Skin of body (tissue), 2 donors: ENCODE results near the gene BRF1. TPM values are rescaled to one million over a fixed set of nuclear protein-coding genes. Genes with fewer than 3 reads are reported as not detected.
"Not testable (repeated sequence)": the region's sequence is repeated elsewhere in the genome, so short reads cannot be mapped to it uniquely, and the experiment has no call there.

Experiments used
- DNase-seq: peaks from one replicate; lab custom pipeline; 2025; lab: John Stamatoyannopoulos, UW
- total RNA-seq: library from RNA; depleted of rRNA; stranded (reverse); fragments of >200 nt; gene quantifications from one replicate; pipeline ENCODE4 v1.2.3, GENCODE V29; 2014

BRF1 gene
- total RNA-seq, 1 donor from 2014 or later: 33.0 TPM

- no peak for DNase-seq
These were observed 7.7 kb downstream of the BRF1 start for GRCh38 chr14:105292826-105293711.

- DNase-seq: no peak
These were observed 10.0 kb downstream of the BRF1 start for GRCh38 chr14:105290621-105291346.

GRCh38 chr14:105288936-105289335 is 11.9 kb downstream of the BRF1 start:
- DNase-seq: not testable (repeated sequence)

GRCh38 chr14:105287249-105288102 is 13.3 kb downstream of the BRF1 start:
- no peak for DNase-seq

GRCh38 chr14:105286759-105287144 is 14.0 kb downstream of the BRF1 start:
- DNase-seq: no peak

- DNase-seq: no peak
These were observed 15.6 kb downstream of the BRF1 start for GRCh38 chr14:105285174-105285573.

- DNase-seq: no peak
These were observed 16.9 kb downstream of the BRF1 start for GRCh38 chr14:105283899-105284298.

- DNase-seq: no peak
These were observed 17.8 kb downstream of the BRF1 start for GRCh38 chr14:105283028-105283427.

GRCh38 chr14:105282098-105282725 is 18.6 kb downstream of the BRF1 start:
- DNase-seq: no peak

- peak; percentile 49 for DNase-seq
These were observed 19.3 kb downstream of the BRF1 start for GRCh38 chr14:105281371-105282097.

- DNase-seq: no peak
These were observed 20.3 kb downstream of the BRF1 start for GRCh38 chr14:105280525-105280924.

GRCh38 chr14:105279642-105280361 is 21.0 kb downstream of the BRF1 start:
- DNase-seq: no peak

GRCh38 chr14:105277448-105277847 is 23.4 kb downstream of the BRF1 start:
- DNase-seq: peak; percentile 36

GRCh38 chr14:105275267-105275946 is 25.4 kb downstream of the BRF1 start:
- peak; percentile 25 for DNase-seq

GRCh38 chr14:105274637-105275036 is 26.2 kb downstream of the BRF1 start:
- DNase-seq: no peak

GRCh38 chr14:105273062-105273461 is 27.7 kb downstream of the BRF1 start:
- DNase-seq: no peak

- DNase-seq: no peak
These were observed 28.2 kb downstream of the BRF1 start for GRCh38 chr14:105272623-105273022.

- DNase-seq: no peak
These were observed 29.4 kb downstream of the BRF1 start for GRCh38 chr14:105271224-105271890.

GRCh38 chr14:105269405-105269804 is 31.4 kb downstream of the BRF1 start:
- DNase-seq: no peak
